HCT116 (cell line): ENCODE data around the gene PDE1A. TPM values are rescaled to one million over a fixed set of nuclear protein-coding genes. Genes with fewer than 3 reads are reported as not detected.

ENCODE experiments used
- ATAC-seq: fragments of 200-7000 bp; cut with Tn5 transposase; 2 replicates; pipeline ENCODE4 v1.9.1; 2020; ENCODE audit warnings: mild to moderate bottlenecking, moderate library complexity
- BruUV-seq: library from RNA; stranded (reverse); fragments of 400-500 nt; replicated peaks from 2 replicates; lab custom pipeline; 2021; lab: Mats Ljungman, UMichigan
- CTCF ChIA-PET: fragments of 300-600 bp; sonication (Branson Sonifier 250); formaldehyde crosslinking; loops from one replicate; lab custom pipeline; 2021; ENCODE audit warnings: antibody characterized with exemption; lab: Charles Lee
- POLR2A ChIA-PET: fragments of 300-600, 350-600 bp; sonication (Branson Sonifier 250); formaldehyde crosslinking; loops from one replicate; lab custom pipeline; 2021; ENCODE audit warnings: antibody characterized with exemption; lab: Charles Lee
- RAD21 ChIA-PET, 2 experiments: fragments of 300-600 bp; sonication (Branson Sonifier 250); formaldehyde crosslinking; loops; one replicate each; lab custom pipeline; 2023; ENCODE audit warnings: low total read pairs in 2 of 2; ENCODE audit not compliant: uncharacterized antibody in 2 of 2, unreplicated experiment in 2 of 2, low non-redundant PET in 1 of 2; lab: Charles Lee
- DNase-seq: peaks from one replicate; pipeline ENCODE4 v3.0.0-alpha.2; 2010; ENCODE audit warnings: low read depth, low spot score
- H2AFZ ChIP-seq: fragments of 200-600 bp; shearing (Covaris generic), sonication (generic); 2 replicates; pipeline ENCODE4 v1.6.1; 2017; ENCODE audit warnings: low read depth, mixed run types, mixed read lengths, antibody characterized with exemption, low read length; ENCODE audit not compliant: poor library complexity, severe bottlenecking
- H3K27ac ChIP-seq: 2 replicates; pipeline ENCODE4 v1.5.1; 2012; ENCODE audit warnings: low read depth, low read length
- H3K27me3 ChIP-seq: fragments of 200-600 bp; sonication (generic); 2 replicates; pipeline ENCODE4 v1.6.1; 2016; ENCODE audit warnings: mixed run types, low read length, mixed read lengths; ENCODE audit not compliant: insufficient read depth
- H3K36me3 ChIP-seq, 2 experiments: fragments of 200-500 bp in 1 of 2; fragments of 200-600 bp in 1 of 2; sonication (Bioruptor generic) in 1 of 2; sonication (generic) in 1 of 2; 2 replicates each; pipeline versions ENCODE4 v1.5.1 to v1.6.1; 2014 to 2016; ENCODE audit warnings: low read length in 2 of 2, inconsistent platforms in 1 of 2, mixed read lengths in 1 of 2, mixed run types in 1 of 2; ENCODE audit not compliant: insufficient read depth in 2 of 2, control insufficient read depth in 1 of 2
- H3K4me1 ChIP-seq, 2 experiments: fragments of 200-600 bp in 1 of 2; sonication (generic) in 1 of 2; 2 replicates each; pipeline versions ENCODE4 v1.5.1 to v1.6.1; 2012 to 2017; ENCODE audit warnings: low read length in 2 of 2, inconsistent platforms in 1 of 2, mild to moderate bottlenecking in 1 of 2, mixed read lengths in 1 of 2, mixed run types in 1 of 2, moderate library complexity in 1 of 2; ENCODE audit not compliant: insufficient read depth in 2 of 2, control insufficient read depth in 1 of 2
- H3K4me2 ChIP-seq: fragments of 200-600 bp; sonication (generic); 2 replicates; pipeline ENCODE4 v1.6.1; 2017; ENCODE audit warnings: mixed run types, low read length, mixed read lengths
- H3K4me3 ChIP-seq, 2 experiments: fragments of 200-600 bp in 1 of 2; sonication (generic) in 1 of 2; replicated peaks in 1 of 2; 2 replicates each; pipeline ENCODE4 v1.5.1; 2011 to 2016; ENCODE audit warnings: low read length in 2 of 2, control low read depth in 1 of 2, low read depth in 1 of 2, mild to moderate bottlenecking in 1 of 2, mixed read lengths in 1 of 2, mixed run types in 1 of 2
- H3K79me2 ChIP-seq: fragments of 200-600 bp; sonication (generic); 2 replicates; pipeline ENCODE4 v1.6.1; 2017; ENCODE audit warnings: mild to moderate bottlenecking, mixed run types, low read length, moderate library complexity, mixed read lengths; ENCODE audit not compliant: insufficient read depth
- H3K9ac ChIP-seq: fragments of 200-600 bp; sonication (generic); 2 replicates; pipeline ENCODE4 v1.6.1; 2016; ENCODE audit warnings: low read length, mixed read lengths
- H3K9me2 ChIP-seq: fragments of 200-600 bp; sonication (generic), shearing (Covaris generic); 2 replicates; pipeline ENCODE4 v1.6.1; 2017; ENCODE audit warnings: mixed run types, mild to moderate bottlenecking, moderate library complexity; ENCODE audit not compliant: insufficient read depth
- H3K9me3 ChIP-seq, 2 experiments: fragments of 200-500 bp in 1 of 2; fragments of 200-600 bp in 1 of 2; sonication (Bioruptor generic) in 1 of 2; sonication (generic) in 1 of 2; 2 replicates each; pipeline ENCODE4 v1.6.1; 2014 to 2017; ENCODE audit warnings: low read length in 2 of 2, mixed read lengths in 2 of 2, inconsistent platforms in 1 of 2, low read depth in 1 of 2, mild to moderate bottlenecking in 1 of 2, mixed run types in 1 of 2, moderate library complexity in 1 of 2; ENCODE audit not compliant: control insufficient read depth in 1 of 2, insufficient read depth in 1 of 2
- H4K20me1 ChIP-seq: fragments of 200-600 bp; sonication (generic), shearing (Covaris generic); 2 replicates; pipeline ENCODE4 v1.6.1; 2017; ENCODE audit warnings: mixed run types, mild to moderate bottlenecking, moderate library complexity; ENCODE audit not compliant: insufficient read depth
- ATF3 ChIP-seq: IDR thresholded peaks from 2 replicates; pipeline ENCODE4 v1.6.1; 2012
- CBX3 ChIP-seq: IDR thresholded peaks from 2 replicates; pipeline ENCODE4 v1.6.1; 2012; ENCODE audit warnings: low read depth
- EZH2 ChIP-seq: fragments of 200-600 bp; sonication (generic); IDR thresholded peaks from 2 replicates; pipeline ENCODE4 v1.6.1; 2017; ENCODE audit warnings: antibody characterized with exemption, mixed run types
- FOSL1 ChIP-seq: IDR thresholded peaks from 2 replicates; pipeline ENCODE4 v1.6.1; 2012; ENCODE audit warnings: low read depth
- JUND ChIP-seq: IDR thresholded peaks from 2 replicates; pipeline ENCODE4 v1.6.1; 2012
- MAX ChIP-seq: IDR thresholded peaks from 2 replicates; pipeline ENCODE4 v1.6.1; 2012
- POLR2A ChIP-seq: IDR thresholded peaks from 2 replicates; pipeline ENCODE4 v1.7.0; 2011; ENCODE audit warnings: borderline replicate concordance; ENCODE audit not compliant: insufficient read depth, insufficient read length; ENCODE audit errors: extremely low read depth
- POLR2AphosphoS5 ChIP-seq: IDR thresholded peaks from 2 replicates; pipeline ENCODE4 v1.6.1; 2011; ENCODE audit warnings: mild to moderate bottlenecking, low read depth, low read length, moderate library complexity
- SIN3A ChIP-seq: IDR thresholded peaks from 2 replicates; pipeline ENCODE4 v1.6.1; 2012; ENCODE audit warnings: low read depth
- SRF ChIP-seq: IDR thresholded peaks from 2 replicates; pipeline ENCODE4 v1.6.1; 2012; ENCODE audit warnings: low read depth
- ZFX ChIP-seq: fragments of 450-650 bp; IDR thresholded peaks from 2 replicates; pipeline ENCODE4 v1.6.1; 2017
- ZNF274 ChIP-seq: fragments of 200-500 bp; sonication (Bioruptor generic); IDR thresholded peaks from 2 replicates; pipeline ENCODE4 v1.6.1; 2014; ENCODE audit warnings: mild to moderate bottlenecking, low read depth, low read length, inconsistent platforms
- intact Hi-C: fragments of 100-400 bp; cut with micrococcal nuclease; formaldehyde crosslinking; loops from 2 replicates; pipeline ENCODE4 v1.10.0; 2022
- total RNA-seq: library from RNA; stranded (reverse); gene quantifications from one replicate; pipeline ENCODE4 v1.2.1, GENCODE V29; 2021; ENCODE audit not compliant: unreplicated experiment
- TF ChIP-seq, protein P1 (sequence below), 3 experiments: fragments of 200-600 bp in 1 of 3; sonication (generic) in 1 of 3; IDR thresholded peaks in 2 of 3; conservative IDR thresholded peaks in 1 of 3; 2 replicates each; pipeline ENCODE4 v1.5.1; 2012 to 2017; ENCODE audit warnings: low read depth in 2 of 3, low read length in 2 of 3, antibody characterized with exemption in 1 of 3, borderline replicate concordance in 1 of 3, control low read depth in 1 of 3, mild to moderate bottlenecking in 1 of 3, mixed read lengths in 1 of 3, mixed run types in 1 of 3, moderate library complexity in 1 of 3; ENCODE audit not compliant: insufficient read depth in 1 of 3

PDE1A gene
- total RNA-seq, 1 experiment from 2014 or later: 0.12 TPM

GRCh38 chr2:182182436-182182835, 244.4 kb downstream of the PDE1A start (continued):
- TF ChIP-seq POLR2AphosphoS5 (no peak), POLR2A (no peak), ZNF274 (no peak), EZH2 (no peak), ZFX (no peak), FOSL1 (no peak), SRF (no peak), ATF3 (no peak)

DNA sequence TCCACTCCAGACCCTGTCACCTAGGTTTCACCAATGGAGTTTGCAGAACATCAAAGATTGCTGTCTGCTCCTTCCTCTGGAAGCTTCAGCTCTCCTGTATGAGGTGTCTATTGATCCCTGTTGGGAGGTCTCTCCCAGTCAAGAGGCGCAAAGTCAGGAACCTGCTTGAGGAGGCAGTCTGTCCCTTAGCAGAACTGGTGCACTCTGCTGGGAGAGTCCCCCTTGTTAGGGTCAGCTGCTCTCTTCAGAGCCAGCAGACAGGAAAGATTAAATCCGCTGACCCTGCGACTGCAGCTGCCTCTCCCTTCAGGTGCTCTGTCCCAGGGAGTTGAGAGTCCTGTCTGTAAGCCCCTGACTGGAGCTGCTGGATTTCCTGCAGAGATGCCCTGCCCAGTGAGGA, 245.5 kb downstream of the PDE1A start:
- no peak overlapping the region for H3K4me3 ChIP-seq
- no peak for ATAC-seq
- no peaks in the 10 kb centered on the region for H3K36me3 ChIP-seq
- no peaks in the 10 kb centered on the region for H3K79me2 ChIP-seq
- no peak overlapping the region for H2AFZ ChIP-seq
- TF ChIP-seq SIN3A: no peak
- TF ChIP-seq MAX: no peak
- no peak for TF ChIP-seq EZH2
- TF ChIP-seq, protein P1, sequence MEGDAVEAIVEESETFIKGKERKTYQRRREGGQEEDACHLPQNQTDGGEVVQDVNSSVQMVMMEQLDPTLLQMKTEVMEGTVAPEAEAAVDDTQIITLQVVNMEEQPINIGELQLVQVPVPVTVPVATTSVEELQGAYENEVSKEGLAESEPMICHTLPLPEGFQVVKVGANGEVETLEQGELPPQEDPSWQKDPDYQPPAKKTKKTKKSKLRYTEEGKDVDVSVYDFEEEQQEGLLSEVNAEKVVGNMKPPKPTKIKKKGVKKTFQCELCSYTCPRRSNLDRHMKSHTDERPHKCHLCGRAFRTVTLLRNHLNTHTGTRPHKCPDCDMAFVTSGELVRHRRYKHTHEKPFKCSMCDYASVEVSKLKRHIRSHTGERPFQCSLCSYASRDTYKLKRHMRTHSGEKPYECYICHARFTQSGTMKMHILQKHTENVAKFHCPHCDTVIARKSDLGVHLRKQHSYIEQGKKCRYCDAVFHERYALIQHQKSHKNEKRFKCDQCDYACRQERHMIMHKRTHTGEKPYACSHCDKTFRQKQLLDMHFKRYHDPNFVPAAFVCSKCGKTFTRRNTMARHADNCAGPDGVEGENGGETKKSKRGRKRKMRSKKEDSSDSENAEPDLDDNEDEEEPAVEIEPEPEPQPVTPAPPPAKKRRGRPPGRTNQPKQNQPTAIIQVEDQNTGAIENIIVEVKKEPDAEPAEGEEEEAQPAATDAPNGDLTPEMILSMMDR (IDR thresholded peaks at IDR 0.05 in 2 of 3, conservative IDR thresholded peaks at IDR 0.05 in 1 of 3; ENCODE audit: borderline replicate concordance in 1 of 3, insufficient read depth in 1 of 3, low read depth in 2 of 3, low read length in 2 of 3): no peak
- TF ChIP-seq POLR2A: no peak
- no peak for TF ChIP-seq CBX3
- no peak for TF ChIP-seq JUND
- TF ChIP-seq ZNF274: no peak
- no peak for TF ChIP-seq POLR2AphosphoS5
- no peaks in the 10 kb centered on the region for H4K20me1 ChIP-seq
- peaks cover 0 to 6% of the 10 kb centered on the region in 2 experiments; a peak in 2 of 4 replicates for H3K9me3 ChIP-seq
- no TSS peak for BruUV-seq
- no peaks in the 10 kb centered on the region for H3K27me3 ChIP-seq
- H3K4me1 ChIP-seq: no peaks in the 10 kb centered on the region
- intact Hi-C loops: no loop called here
- DNase-seq: no peak
- no peaks in the 10 kb centered on the region for H3K9me2 ChIP-seq
- H3K4me2 ChIP-seq: no peak overlapping the region
- H3K9ac ChIP-seq: no peak overlapping the region
- POLR2A ChIA-PET: no interaction called here
- H3K27ac ChIP-seq: no peak overlapping the region
- RAD21 ChIA-PET: no interaction called here
- CTCF ChIA-PET: no interaction called here
